Mesangial cell (primary cell): ENCODE data around the gene ZDHHC16. TPM values are rescaled to one million over a fixed set of nuclear protein-coding genes. Genes with fewer than 3 reads are reported as not detected.

Source experiments
- total RNA-seq: library from RNA; depleted of rRNA; stranded (reverse); fragments of >200 nt; gene quantifications from 2 replicates; pipeline ENCODE4 v1.2.3, GENCODE V29; 2015

ZDHHC16 gene
- 38.0 and 59.6 TPM in 2 replicates for total RNA-seq

DNA sequence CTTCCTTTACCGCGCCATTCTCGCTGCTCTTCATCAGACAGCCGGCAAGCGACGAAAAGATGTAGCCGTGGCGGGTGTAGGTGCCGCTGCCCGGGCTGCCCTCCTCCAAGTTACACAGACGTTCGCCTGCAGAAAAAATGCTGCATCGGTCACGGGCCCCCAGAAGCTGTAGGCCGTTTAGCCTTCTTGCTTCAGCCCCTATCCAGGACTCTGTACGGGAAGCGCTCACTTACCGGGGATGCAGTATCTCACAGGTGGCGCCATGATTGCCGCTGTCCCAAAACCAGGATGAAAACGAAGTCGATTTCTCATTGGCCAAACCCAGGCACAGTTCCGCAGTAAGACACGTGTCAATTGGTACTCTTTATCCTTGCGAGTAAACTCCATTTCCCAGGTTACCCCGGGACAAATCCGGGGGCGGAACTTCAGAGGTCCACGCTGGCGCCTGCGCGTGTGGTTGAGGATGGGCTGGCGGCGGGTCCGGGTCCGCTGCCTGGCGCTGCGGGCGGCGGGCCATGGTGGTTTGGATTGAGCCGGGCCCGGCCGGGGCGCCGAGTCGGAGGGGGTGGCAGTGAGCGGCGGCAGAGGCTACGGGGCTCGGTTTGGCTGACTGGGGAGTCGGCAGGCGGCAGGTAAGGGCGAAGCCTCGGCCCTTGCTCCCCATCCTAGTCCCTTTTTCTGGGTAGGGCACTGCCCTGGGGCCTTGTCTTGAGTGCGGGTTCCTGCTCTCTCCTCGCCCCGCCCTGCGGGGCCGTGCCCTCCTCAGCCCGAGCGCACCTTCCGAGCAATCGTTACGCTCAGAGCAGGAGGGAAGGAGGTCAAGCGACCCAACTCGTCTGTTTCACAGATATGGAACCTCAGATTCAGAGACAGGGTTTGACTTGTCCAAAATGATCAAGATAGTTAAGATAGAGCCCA, at the start of gene ZDHHC16, which contains the start of gene EXOSC1:
Gene ZDHHC16, plus strand, starts transcription at position 454 of the 918 bp plus-strand sequence. CDS start 5,501 bp downstream, outside the sequence.
Gene EXOSC1, minus strand, starts transcription at position 285 of the 918 bp plus-strand sequence. Its CDS starts 21 bp downstream, at position 264.

GRCh38 chr10:97400665-97401454, 45.1 kb upstream of the ZDHHC16 start, which contains the start of gene RRP12:
Gene RRP12 (minus strand): TSS chr10:97401340. CDS start chr10:97401231, 109 bp downstream.

DNA sequence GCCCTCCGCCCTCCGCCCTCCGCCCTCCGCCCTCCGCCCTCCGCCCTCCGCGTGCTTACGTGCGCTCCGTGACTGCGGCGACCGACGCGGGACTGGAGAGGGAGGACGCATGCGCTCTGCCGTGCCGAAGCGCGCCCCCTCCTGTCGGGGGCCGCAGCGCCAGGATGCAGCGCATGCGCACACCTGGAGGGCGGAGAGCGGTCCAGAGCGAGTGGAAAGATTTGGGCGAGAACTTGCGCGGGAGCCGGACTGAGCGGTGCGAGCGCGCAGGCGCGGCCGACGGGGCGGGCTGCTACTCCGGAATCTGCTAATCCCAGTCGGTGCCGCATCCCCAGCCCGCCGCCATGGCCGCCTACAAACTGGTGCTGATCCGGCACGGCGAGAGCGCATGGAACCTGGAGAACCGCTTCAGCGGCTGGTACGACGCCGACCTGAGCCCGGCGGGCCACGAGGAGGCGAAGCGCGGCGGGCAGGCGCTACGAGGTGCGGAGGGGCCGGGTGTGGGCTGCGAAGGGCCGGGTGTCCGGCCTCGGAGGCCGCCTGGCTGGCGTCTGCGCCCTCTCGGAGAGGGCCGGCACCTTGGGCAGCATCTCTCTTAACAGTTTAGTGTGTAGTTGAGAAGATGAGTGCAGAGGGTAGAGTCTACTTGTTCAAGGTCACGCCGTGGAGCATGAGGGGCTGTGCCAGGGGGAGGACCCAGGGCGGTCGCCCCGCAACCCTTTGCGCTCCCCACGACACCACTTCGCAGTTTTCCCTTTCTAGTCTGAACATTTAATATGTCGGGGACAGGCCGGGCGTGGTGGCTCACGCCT, 19.8 kb upstream of the ZDHHC16 start, which contains the start of gene PGAM1:
Gene PGAM1, plus strand, starts transcription at position 228 of the 812 bp plus-strand sequence. Its CDS starts 117 bp downstream, at position 345.

GRCh38 chr10:97498076-97498840, 52.3 kb downstream of the ZDHHC16 start, which contains the start of gene MMS19:
Gene MMS19 (minus strand): TSS chr10:97498422. CDS start chr10:97498384, 38 bp downstream.

GRCh38 chr10:97498841-97499560, 53.0 kb downstream of the ZDHHC16 start, which contains the start of gene UBTD1:
Gene UBTD1 (plus strand): TSS chr10:97498924. CDS start chr10:97499204, 280 bp downstream.

Other genes with a start within 250 kb of the ZDHHC16 start
- gene ARHGAP19, start 153.5 kb upstream of the ZDHHC16 start, total RNA-seq = 6.0 and 9.0 TPM in 2 replicates
- gene FRAT1, start 126.9 kb upstream of the ZDHHC16 start, total RNA-seq = 1.3 and 3.2 TPM in 2 replicates
- gene FRAT2, start 111.4 kb upstream of the ZDHHC16 start, total RNA-seq = 3.3 and 6.7 TPM in 2 replicates
- gene RRP12, start 44.8 kb upstream of the ZDHHC16 start, total RNA-seq = 21.7 and 30.3 TPM in 2 replicates
- gene PGAM1, start 20.0 kb upstream of the ZDHHC16 start, total RNA-seq = 331 and 615 TPM in 2 replicates
- 35.7 and 47.3 TPM in 2 replicates for gene EXOSC1, start 169 bp upstream of the ZDHHC16 start, total RNA-seq
- gene MMS19, start 52.2 kb downstream of the ZDHHC16 start, total RNA-seq = 96.1 and 128 TPM in 2 replicates
- gene UBTD1, start 52.7 kb downstream of the ZDHHC16 start, total RNA-seq = 45.5 and 55.0 TPM in 2 replicates
- 0.81 and 3.0 TPM in 2 replicates for gene ANKRD2, start 126.6 kb downstream of the ZDHHC16 start, total RNA-seq
- gene HOGA1, start 138.2 kb downstream of the ZDHHC16 start, total RNA-seq = 3.1 and 18.4 TPM in 2 replicates
- gene C10orf62, start 143.5 kb downstream of the ZDHHC16 start, total RNA-seq = 0.13 TPM in 1 of 2 replicates, not detected in the other
- 7.5 and 9.5 TPM in 2 replicates for gene MORN4, start 187.3 kb downstream of the ZDHHC16 start, total RNA-seq
- gene PI4K2A, start 194.5 kb downstream of the ZDHHC16 start, total RNA-seq = 20.2 and 23.8 TPM in 2 replicates
- 9.3 and 12.3 TPM in 2 replicates for gene AVPI1, start 241.1 kb downstream of the ZDHHC16 start, total RNA-seq